Measurements from ENCODE around the gene NCKAP5.
"Not testable (repeated sequence)": the region's sequence is repeated elsewhere in the genome, so short reads cannot be mapped to it uniquely, and the experiment has no call there.

The NCKAP5 gene

GRCh38 chr2:133213651-133214050 lies 354.6 kb downstream of the NCKAP5 start:
- Histone ChIP-seq H3K4me2 (ENCODE audit: insufficient read depth, low read length) (no peak overlapping the region), H3K79me2 (ENCODE audit: insufficient read depth, low read length) (no peaks in the 10 kb centered on the region), H3K9me3 (ENCODE audit: insufficient read depth, low read length, severe bottlenecking) (no peaks in the 10 kb centered on the region), H4K20me1 (ENCODE audit: insufficient read depth, low read length) (no peaks in the 10 kb centered on the region), H2AFZ (ENCODE audit: low read depth, low read length) (no peak overlapping the region), H3K4me1 (ENCODE audit: insufficient read depth, low read length) (no peaks in the 10 kb centered on the region), H3K36me3 (ENCODE audit: insufficient read depth, low read length) (no peaks in the 10 kb centered on the region), H3K9ac (ENCODE audit: low read depth, low read length) (no peak overlapping the region), H3K4me3 (ENCODE audit: low read depth in 1 of 2, low read length in 2 of 2) (no peak overlapping the region), H3K27ac (ENCODE audit: low read length) (no peak overlapping the region), H3K27me3 (ENCODE audit: insufficient read depth, low read length, poor library complexity) (no peaks in the 10 kb centered on the region)
- DNase-seq: no peak
- ATAC-seq (ENCODE audit: insufficient read depth, low read depth): no peak
- no peak for TF ChIP-seq CTCF (IDR thresholded peaks at IDR 0.05; ENCODE audit: borderline replicate concordance, extremely low read depth, low read length, poor library complexity, severe bottlenecking)
- TF ChIP-seq EZH2 (IDR thresholded peaks at IDR 0.05; ENCODE audit: borderline replicate concordance, low read depth, low read length, severe bottlenecking): no peak

- Histone ChIP-seq H3K9ac (ENCODE audit: low read depth, low read length) (no peak overlapping the region), H3K4me3 (ENCODE audit: low read depth in 1 of 2, low read length in 2 of 2) (no peak overlapping the region), H3K27ac (ENCODE audit: low read length) (no peak overlapping the region), H3K79me2 (ENCODE audit: insufficient read depth, low read length) (no peaks in the 10 kb centered on the region), H2AFZ (ENCODE audit: low read depth, low read length) (no peak overlapping the region), H3K9me3 (ENCODE audit: insufficient read depth, low read length, severe bottlenecking) (no peaks in the 10 kb centered on the region), H3K36me3 (ENCODE audit: insufficient read depth, low read length) (no peaks in the 10 kb centered on the region), H4K20me1 (ENCODE audit: insufficient read depth, low read length) (no peaks in the 10 kb centered on the region), H3K27me3 (ENCODE audit: insufficient read depth, low read length, poor library complexity) (no peaks in the 10 kb centered on the region), H3K4me2 (ENCODE audit: insufficient read depth, low read length) (no peak overlapping the region), H3K4me1 (ENCODE audit: insufficient read depth, low read length) (no peaks in the 10 kb centered on the region)
- TF ChIP-seq EZH2 (IDR thresholded peaks at IDR 0.05; ENCODE audit: borderline replicate concordance, low read depth, low read length, severe bottlenecking) (no peak), CTCF (IDR thresholded peaks at IDR 0.05; ENCODE audit: borderline replicate concordance, extremely low read depth, low read length, poor library complexity, severe bottlenecking) (no peak)
- no peak for DNase-seq
- no peak for ATAC-seq (ENCODE audit: insufficient read depth, low read depth)
These were observed 358.9 kb downstream of the NCKAP5 start for GRCh38 chr2:133209325-133209724.

GRCh38 chr2:133206666-133207065 lies 361.6 kb downstream of the NCKAP5 start:
- not testable (repeated sequence) for H3K9me3 ChIP-seq (ENCODE audit: insufficient read depth, low read length, severe bottlenecking); H3K4me2 ChIP-seq (ENCODE audit: insufficient read depth, low read length); H2AFZ ChIP-seq (ENCODE audit: low read depth, low read length); ATAC-seq (ENCODE audit: insufficient read depth, low read depth); H3K79me2 ChIP-seq (ENCODE audit: insufficient read depth, low read length); H3K4me3 ChIP-seq (ENCODE audit: low read depth in 1 of 2, low read length in 2 of 2); H3K9ac ChIP-seq (ENCODE audit: low read depth, low read length); H4K20me1 ChIP-seq (ENCODE audit: insufficient read depth, low read length); H3K36me3 ChIP-seq (ENCODE audit: insufficient read depth, low read length); H3K27ac ChIP-seq (ENCODE audit: low read length); DNase-seq; H3K4me1 ChIP-seq (ENCODE audit: insufficient read depth, low read length); H3K27me3 ChIP-seq (ENCODE audit: insufficient read depth, low read length, poor library complexity)

GRCh38 chr2:133204421-133204820 lies 363.8 kb downstream of the NCKAP5 start:
- TF ChIP-seq CTCF (IDR thresholded peaks at IDR 0.05; ENCODE audit: borderline replicate concordance, extremely low read depth, low read length, poor library complexity, severe bottlenecking): no peak
- no peak for TF ChIP-seq EZH2 (IDR thresholded peaks at IDR 0.05; ENCODE audit: borderline replicate concordance, low read depth, low read length, severe bottlenecking)
- Histone ChIP-seq H3K27me3 (ENCODE audit: insufficient read depth, low read length, poor library complexity) (no peaks in the 10 kb centered on the region), H4K20me1 (ENCODE audit: insufficient read depth, low read length) (no peaks in the 10 kb centered on the region), H3K27ac (ENCODE audit: low read length) (no peak overlapping the region), H3K36me3 (ENCODE audit: insufficient read depth, low read length) (no peaks in the 10 kb centered on the region), H3K9ac (ENCODE audit: low read depth, low read length) (no peak overlapping the region), H3K79me2 (ENCODE audit: insufficient read depth, low read length) (no peaks in the 10 kb centered on the region), H3K4me2 (ENCODE audit: insufficient read depth, low read length) (no peak overlapping the region), H2AFZ (ENCODE audit: low read depth, low read length) (no peak overlapping the region), H3K9me3 (ENCODE audit: insufficient read depth, low read length, severe bottlenecking) (no peaks in the 10 kb centered on the region), H3K4me3 (ENCODE audit: low read depth in 1 of 2, low read length in 2 of 2) (no peak overlapping the region), H3K4me1 (ENCODE audit: insufficient read depth, low read length) (no peaks in the 10 kb centered on the region)
- DNase-seq: no peak
- no peak for ATAC-seq (ENCODE audit: insufficient read depth, low read depth)

Measured in DND-41 (cell line).